Measurements from ENCODE around the gene APBA1.

DNA sequence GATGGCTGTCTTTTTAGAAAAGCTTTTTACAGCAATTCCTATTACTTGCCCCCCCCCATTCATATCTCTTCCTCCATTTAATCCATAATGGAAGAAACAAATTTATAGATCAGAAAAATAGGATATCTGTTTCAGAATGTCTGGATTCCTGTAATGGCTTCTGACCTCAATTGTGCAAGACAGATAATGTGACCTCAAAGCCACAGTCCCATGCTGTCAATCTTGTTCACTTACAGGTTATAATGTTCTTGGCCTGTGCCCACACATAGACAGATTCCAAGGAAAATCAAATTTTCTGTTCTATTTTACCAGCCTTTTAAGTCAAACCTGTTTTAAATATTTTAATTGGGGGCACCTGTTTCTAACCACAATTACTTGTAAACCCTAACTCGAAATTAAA lies 203.8 kb downstream of the APBA1 start:
- no peak for TF ChIP-seq POLR2AphosphoS5 (IDR thresholded peaks at IDR 0.05; ENCODE audit: low read depth, low read length)
- no peak for TF ChIP-seq POLR2A (IDR thresholded peaks at IDR 0.05; ENCODE audit: low read depth, low read length)
